Activated naive CD8-positive, alpha-beta T cell treated with anti-CD3 and anti-CD28 coated beads, Interleukin-2, amount 50 U/mL, for 16 hours (primary cell): ENCODE data around the gene POLDIP2.
"Not testable (repeated sequence)": the region's sequence is repeated elsewhere in the genome, so short reads cannot be mapped to it uniquely, and the experiment has no call there.

Experiments
- DNase-seq: peaks from one replicate; pipeline ENCODE4 v3.0.0-alpha.2; 2020; ENCODE audit warnings: low read depth, low spot score

Gene POLDIP2

GRCh38 chr17:28366605-28367004 lies 9.3 kb upstream of the POLDIP2 start:
- DNase-seq: no peak

GRCh38 chr17:28365487-28365886 lies 8.2 kb upstream of the POLDIP2 start:
- no peak for DNase-seq

DNA sequence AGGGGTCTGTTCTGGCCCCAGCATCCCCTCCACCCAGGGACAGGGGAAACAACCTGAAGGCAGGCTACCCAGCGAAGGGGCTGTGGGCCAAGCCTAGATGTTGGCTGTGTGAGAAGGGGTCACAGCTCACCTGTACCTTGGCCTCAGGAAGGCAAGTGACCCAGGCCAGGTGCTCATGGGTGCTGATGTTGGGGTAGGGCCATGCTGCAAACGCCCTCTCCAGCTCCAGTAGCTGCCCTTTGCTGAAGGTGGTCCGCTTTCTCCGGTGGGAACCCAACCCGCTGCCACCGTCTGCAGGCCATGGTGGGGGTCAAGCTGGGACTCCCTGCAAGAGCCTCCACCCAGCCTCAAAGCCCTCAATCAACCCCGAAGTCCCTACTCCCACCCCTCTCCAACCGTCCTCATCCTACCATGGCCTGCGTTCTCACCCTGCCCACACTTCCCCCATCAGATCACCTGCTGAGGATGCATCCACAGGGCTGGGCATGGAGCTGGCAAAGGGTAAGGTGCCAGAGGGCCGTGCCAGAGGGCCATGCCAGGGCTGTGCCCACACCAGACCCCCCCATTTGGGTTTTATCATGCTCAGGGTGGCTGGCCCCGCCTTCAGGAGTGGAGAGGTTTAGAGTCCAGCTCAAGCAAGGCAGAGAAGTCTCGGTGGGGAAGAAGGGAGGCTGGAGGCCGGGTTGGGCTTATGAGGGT lies 7.5 kb upstream of the POLDIP2 start, which contains the start of gene SEBOX:
Gene SEBOX, minus strand, starts transcription at position 535 of the 699 bp plus-strand sequence. Its CDS starts 48 bp downstream, at position 487.
- DNase-seq: no peak

DNA sequence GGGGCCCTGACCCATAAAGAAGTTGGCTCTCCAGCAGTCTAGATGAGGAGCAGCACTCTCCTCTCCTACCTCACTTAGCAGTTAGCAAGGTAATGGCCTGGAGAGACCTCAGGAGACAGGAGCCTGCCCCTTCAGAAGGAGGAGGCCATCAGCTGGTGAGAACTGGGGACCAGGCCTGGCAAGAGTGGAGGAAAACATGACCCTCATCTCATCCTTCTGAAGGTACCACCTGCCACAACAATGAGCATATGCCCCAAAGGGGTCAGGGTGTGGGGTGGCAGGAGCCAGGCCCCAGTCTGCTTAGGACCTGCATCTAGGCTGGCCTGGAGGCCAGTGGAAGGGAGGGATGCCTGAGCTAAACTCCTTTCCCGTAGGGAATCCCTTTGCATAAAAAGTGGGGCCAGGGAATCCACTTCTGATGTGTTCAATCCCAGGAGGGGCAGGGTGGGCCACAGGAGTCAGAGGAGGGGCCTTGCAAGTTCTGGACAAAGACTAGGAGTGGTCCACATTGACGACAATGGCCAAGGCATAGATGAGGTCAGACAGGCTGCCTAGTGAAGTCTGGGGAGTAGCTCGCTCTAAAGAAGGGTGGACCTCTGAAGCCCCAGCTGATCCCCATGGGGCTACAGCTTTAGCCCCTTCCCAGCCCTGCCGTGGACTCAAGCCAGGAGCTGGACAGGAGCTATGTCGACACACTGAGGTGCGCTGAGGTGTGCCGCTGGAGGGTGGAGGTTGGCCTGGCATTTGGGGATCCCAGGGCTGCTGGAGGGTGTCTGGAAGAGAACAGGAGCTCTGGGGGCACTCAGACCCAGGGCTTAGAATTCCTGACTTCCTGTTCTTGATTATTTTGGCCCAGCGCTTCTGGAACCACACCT lies 6.7 kb upstream of the POLDIP2 start:
- DNase-seq: no peak

GRCh38 chr17:28363186-28363585 lies 5.9 kb upstream of the POLDIP2 start:
- DNase-seq: no peak

- no peak for DNase-seq
These were observed 522 bp upstream of the POLDIP2 start for GRCh38 chr17:28357901-28358197.

GRCh38 chr17:28350271-28350670 lies 7.1 kb downstream of the POLDIP2 start:
- no peak for DNase-seq

DNA sequence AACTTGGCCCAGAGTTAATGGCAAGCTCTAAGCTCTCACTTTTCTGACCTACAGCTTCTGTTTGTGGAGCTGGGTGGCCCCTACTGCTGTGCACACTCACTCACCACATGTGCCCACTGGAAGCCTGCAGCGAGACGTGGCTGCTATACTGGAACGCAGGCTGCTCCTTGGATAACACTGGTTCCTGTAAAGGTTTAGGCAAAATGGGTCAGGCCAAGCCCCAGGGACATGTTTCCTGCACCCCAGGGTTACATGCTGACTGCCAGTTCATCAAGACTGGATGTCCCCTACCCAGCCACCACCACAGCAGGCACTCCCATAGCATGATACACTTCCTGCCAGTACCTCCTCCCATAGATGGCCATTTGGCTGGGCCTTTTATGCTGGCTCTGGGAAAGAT lies 8.3 kb downstream of the POLDIP2 start:
- DNase-seq: no peak

- DNase-seq: no peak
These were observed 10.0 kb downstream of the POLDIP2 start for GRCh38 chr17:28347261-28347891.

DNA sequence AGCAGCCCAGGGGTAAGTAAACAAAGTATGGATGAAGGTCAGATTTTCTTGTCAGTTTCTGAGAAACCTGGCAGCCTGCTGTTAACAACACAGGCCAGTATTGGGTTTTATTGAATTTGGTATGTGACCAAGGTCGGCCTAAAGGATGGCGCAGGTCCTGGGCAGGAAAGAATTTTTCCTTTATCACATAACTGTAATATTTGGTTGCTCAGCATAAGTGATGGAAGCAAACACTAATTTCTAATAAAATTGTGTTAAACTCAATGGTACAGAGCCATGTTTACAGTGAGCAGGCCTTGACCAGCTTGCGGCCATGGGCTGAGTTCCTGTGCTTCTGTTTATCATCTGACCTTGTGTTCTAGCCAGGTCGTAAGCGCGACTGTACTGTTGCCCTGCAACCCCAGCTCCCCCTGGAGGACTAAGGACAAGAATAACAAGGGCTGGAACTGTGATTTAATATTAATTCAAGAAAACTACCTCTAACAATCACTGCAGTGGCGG lies 10.5 kb downstream of the POLDIP2 start:
- no peak for DNase-seq

GRCh38 chr17:28346199-28346580 lies 11.1 kb downstream of the POLDIP2 start:
- no peak for DNase-seq

GRCh38 chr17:28345419-28346198 lies 11.7 kb downstream of the POLDIP2 start:
- DNase-seq: no peak

DNA sequence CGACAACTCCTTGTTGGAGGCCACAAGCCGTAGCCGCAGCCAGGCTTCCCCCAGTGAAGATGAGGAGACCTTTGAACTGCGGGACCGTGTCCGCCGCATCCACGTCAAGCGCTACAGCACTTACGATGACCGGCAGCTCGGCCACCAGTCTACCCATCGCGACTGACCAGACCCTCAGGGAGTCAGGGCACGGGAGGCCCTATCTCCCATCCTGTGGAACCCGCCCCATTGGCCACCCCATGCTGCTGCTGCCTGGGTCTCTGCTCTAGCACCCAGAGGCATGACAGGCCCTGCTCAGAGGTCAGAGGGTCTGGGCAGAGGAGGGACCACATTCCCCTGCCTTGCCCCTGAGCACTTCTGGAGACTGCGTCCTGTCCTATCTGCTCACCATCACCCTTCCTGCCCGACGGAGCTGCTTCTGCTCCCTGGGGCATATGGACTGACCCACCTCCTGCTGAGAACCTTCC lies 12.9 kb downstream of the POLDIP2 start:
- DNase-seq: no peak

DNA sequence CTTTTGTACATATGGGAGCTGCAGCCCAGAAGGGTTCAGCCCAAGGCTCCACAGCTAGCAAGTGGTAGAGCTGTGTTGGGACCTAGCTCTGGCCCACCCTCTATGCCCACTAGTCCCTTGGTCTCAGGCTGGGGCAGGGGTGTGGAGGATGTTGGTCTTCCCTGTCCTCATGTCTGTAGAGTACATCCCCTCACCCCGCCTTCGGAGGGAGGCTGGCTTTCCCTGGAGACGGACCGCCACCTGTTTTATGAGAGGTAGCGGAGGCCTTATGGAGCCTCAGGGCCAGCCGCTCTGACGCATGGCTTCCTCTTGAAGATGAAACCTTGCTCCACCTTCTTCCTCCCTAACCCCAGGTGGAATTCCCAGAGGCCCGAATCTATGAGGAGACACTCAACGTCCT lies 13.3 kb downstream of the POLDIP2 start:
- no peak for DNase-seq

DNA sequence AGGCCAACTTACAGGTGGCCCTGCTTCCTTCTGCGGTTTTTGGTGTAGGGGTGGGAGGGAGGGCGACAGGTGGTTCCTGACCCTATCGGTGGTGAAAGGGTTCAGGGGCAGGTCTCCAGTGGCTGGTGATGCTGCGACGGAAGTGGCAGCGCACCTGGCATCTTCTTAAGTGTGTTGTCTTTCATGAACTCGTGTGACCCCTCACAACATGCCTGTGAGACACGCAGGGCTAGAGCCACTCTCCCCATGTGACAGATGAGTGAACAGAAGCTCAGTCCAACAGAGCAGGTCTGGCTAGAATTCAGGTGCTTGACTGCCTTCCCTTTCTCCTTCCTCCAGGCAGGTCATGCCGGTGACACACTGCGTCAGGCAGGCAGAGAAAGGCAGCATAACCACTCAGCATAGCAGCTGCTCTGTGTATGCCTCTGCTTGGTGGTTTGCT lies 13.8 kb downstream of the POLDIP2 start:
- no peak for DNase-seq

GRCh38 chr17:28342313-28342712 lies 15.0 kb downstream of the POLDIP2 start:
- DNase-seq: no peak

- DNase-seq: no peak
These were observed 15.8 kb downstream of the POLDIP2 start for GRCh38 chr17:28341516-28341915.

DNA sequence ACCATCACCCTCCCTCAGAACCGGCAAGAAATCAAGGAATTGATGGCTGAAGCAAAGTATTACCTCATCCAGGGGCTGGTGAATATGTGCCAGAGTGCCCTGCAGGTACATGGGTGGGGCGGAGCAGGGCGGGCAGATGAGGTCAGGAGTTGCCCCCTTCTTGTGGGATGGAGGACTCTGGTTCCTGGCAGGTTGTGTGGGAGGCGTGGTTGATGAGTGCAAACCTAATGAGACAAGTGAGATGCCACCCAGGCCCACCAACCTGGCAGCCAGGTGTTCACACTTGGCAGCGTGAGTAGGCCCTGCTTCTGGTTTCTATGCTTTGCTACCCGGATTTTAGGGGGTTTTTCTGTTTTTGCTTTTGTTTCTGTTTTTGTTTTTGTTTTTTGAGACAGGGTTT lies 17.0 kb downstream of the POLDIP2 start:
- no peak for DNase-seq

DNA sequence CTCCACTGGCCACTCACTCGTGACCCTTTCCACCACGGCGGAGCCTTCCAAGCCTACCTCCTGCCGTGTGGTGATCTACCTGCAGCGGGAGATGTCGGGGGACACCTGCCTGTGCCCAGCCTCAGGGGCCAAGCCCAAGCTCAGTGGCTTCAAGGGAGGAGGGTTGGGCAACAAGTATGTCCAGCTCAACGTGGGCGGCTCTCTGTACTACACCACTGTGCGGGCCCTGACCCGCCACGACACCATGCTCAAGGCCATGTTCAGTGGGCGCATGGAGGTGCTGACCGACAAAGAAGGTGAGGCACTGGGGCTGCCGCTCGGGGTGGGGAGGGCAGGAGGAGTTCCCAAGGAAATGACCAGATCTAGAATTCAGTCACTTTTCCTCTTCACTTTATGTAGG lies 17.9 kb downstream of the POLDIP2 start:
- no peak for DNase-seq

DNA sequence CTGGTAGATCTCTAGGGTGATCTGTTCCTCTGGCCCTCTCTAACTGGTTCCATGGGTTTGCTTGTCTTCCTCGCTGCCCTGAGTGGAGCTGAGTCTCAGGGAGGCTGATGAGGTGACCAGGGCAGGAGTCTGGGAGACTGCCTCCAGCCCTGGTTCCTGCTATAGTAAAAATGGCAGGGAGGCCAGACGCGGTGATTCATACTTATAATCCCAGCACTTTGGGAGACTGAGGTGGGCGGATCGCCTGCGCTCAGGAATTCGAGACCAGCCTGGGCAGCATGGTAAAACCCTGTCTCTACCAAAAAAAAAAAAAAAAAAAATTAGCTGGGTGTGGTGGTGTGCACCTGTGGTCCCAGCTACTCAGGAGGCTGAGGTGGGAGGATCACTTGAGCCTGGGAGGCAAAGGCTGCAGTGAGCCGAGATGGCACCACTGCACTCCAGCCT lies 18.5 kb downstream of the POLDIP2 start:
- DNase-seq: not testable (repeated sequence)

DNA sequence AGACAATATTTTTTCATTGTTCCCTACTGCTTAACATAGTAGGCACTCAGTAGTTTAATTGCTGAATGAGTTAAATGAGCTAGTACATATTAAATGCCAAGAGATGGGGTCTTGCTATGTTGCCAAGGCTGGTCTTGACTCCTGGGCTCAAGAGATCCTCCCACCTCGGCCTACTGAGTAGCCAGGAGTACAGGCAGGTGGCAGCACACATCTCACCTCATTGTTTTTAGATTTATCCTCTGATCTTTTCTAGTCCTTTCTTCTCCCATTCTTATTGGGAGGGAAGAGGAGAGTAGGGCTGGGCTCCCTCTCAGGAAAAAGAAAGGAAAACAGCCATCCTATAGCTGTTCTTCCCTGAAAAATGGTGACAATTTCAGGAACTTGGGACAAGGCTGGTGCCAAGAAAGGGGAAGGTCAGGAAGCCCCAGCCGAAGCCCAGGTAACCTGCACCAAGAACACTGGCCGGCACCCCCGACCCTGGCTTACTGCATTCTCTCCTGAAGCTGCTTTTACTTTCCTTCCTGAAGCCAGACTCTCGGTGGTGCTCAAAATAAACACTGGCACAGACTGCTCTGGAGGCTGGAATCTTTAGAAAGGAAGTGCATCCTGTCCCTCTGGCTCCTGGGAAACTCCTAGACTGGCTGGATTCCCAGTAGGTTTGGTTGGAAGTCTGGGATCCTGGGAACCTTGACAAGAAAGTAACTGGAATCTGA lies 19.1 kb downstream of the POLDIP2 start:
- no peak for DNase-seq
